ENCODE data around the gene PLEKHM3. TPM values are rescaled to one million over a fixed set of nuclear protein-coding genes. Genes with fewer than 3 reads are reported as not detected.

Gene PLEKHM3
- total RNA-seq, 1 donor from 2014 or later = 18.3 TPM

GRCh38 chr2:207807516-207807915 is 217.8 kb downstream of the PLEKHM3 start:
- TF ChIP-seq CTCF (IDR thresholded peaks at IDR 0.05) = no peak
- DNase-seq (ENCODE audit: low spot score in 2 of 2) = no peak
- Histone ChIP-seq H3K36me3 (no peaks in the 10 kb centered on the region), H3K4me3 (no peak overlapping the region), H3K27me3 (no peaks in the 10 kb centered on the region), H3K4me1 (no peaks in the 10 kb centered on the region), H3K9me3 (no peaks in the 10 kb centered on the region), H3K27ac (no peak overlapping the region)
- intact Hi-C loops (cut with DNase I) = no loop called here

- TF ChIP-seq CTCF (IDR thresholded peaks at IDR 0.05) = no peak
- Histone ChIP-seq H3K4me3 (no peak overlapping the region), H3K4me1 (no peaks in the 10 kb centered on the region), H3K27ac (no peak overlapping the region), H3K9me3 (no peaks in the 10 kb centered on the region), H3K27me3 (no peaks in the 10 kb centered on the region), H3K36me3 (no peaks in the 10 kb centered on the region)
- intact Hi-C loops (cut with DNase I) = no loop called here
- no peak for DNase-seq (ENCODE audit: low spot score in 2 of 2)
Observed at GRCh38 chr2:207805566-207806226, 219.6 kb downstream of the PLEKHM3 start.

- intact Hi-C loops (cut with DNase I) = no loop called here
- Histone ChIP-seq H3K27me3 (no peaks in the 10 kb centered on the region), H3K4me3 (no peak overlapping the region), H3K9me3 (no peaks in the 10 kb centered on the region), H3K4me1 (no peaks in the 10 kb centered on the region), H3K27ac (no peak overlapping the region), H3K36me3 (no peaks in the 10 kb centered on the region)
- TF ChIP-seq CTCF (IDR thresholded peaks at IDR 0.05) = no peak
- DNase-seq (ENCODE audit: low spot score in 2 of 2) = no peak
Observed at GRCh38 chr2:207802650-207803049, 222.7 kb downstream of the PLEKHM3 start.

- Histone ChIP-seq H3K36me3 (no peaks in the 10 kb centered on the region), H3K4me1 (no peaks in the 10 kb centered on the region), H3K4me3 (no peak overlapping the region), H3K9me3 (no peaks in the 10 kb centered on the region), H3K27me3 (no peaks in the 10 kb centered on the region), H3K27ac (no peak overlapping the region)
- no peak for TF ChIP-seq CTCF (IDR thresholded peaks at IDR 0.05)
- no peak for DNase-seq (ENCODE audit: low spot score in 2 of 2)
- intact Hi-C loops (cut with DNase I) = no loop called here
Observed at GRCh38 chr2:207801259-207801658, 224.1 kb downstream of the PLEKHM3 start.

- intact Hi-C loops (cut with DNase I) = no loop called here
Observed at GRCh38 chr2:207796585-207797350, 228.6 kb downstream of the PLEKHM3 start.

More at GRCh38 chr2:207796585-207797350, 228.6 kb downstream of the PLEKHM3 start:
- Histone ChIP-seq H3K36me3 (no peaks in the 10 kb centered on the region), H3K27me3 (no peaks in the 10 kb centered on the region), H3K27ac (no peak overlapping the region), H3K4me1 (no peaks in the 10 kb centered on the region), H3K4me3 (no peak overlapping the region), H3K9me3 (no peaks in the 10 kb centered on the region)
- no peak for TF ChIP-seq CTCF (IDR thresholded peaks at IDR 0.05)
- no peak for DNase-seq (ENCODE audit: low spot score in 2 of 2)

All from ascending aorta (tissue), 2 donors.